HK-2 (cell line): Measurements from ENCODE around the gene WDFY4.

Experiments used
- DNase-seq: peaks from one replicate; pipeline ENCODE4 v3.0.0-alpha.2; 2018; ENCODE audit not compliant: unreplicated experiment

Gene WDFY4

DNA sequence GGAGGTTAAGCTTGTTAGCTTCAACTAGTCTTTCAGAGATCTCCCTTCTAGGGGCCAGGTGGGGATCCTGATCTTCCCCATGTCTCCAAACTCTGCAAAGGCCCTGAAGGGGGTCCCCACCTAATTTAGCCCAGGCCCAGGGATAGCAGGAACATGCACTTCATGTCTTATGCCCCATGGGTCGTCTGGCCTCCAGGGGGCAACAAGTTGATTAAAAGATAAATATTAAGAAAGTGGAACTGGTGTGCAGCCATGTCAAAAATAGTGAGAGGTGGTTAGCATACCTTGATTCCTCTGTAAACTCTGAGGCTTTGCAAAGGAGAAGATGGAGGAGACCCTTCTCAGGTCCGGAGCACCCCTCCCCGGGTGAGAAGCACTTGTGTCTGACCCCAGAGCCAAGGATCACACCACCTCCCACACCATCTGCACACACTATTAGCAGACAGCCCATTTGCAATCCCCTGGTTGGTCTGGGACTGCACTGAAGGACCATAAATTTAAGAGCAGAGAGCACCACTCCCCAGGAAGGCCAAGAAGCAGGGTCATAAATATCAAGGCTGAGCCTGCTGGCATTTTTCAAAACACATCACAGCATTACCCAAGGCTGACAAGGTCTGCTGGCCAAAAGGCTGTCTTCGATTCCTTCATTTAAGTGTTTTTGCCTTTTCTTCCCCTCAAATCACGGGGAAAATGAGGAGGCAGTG lies 299.1 kb downstream of the WDFY4 start:
- DNase-seq, result no peak

DNA sequence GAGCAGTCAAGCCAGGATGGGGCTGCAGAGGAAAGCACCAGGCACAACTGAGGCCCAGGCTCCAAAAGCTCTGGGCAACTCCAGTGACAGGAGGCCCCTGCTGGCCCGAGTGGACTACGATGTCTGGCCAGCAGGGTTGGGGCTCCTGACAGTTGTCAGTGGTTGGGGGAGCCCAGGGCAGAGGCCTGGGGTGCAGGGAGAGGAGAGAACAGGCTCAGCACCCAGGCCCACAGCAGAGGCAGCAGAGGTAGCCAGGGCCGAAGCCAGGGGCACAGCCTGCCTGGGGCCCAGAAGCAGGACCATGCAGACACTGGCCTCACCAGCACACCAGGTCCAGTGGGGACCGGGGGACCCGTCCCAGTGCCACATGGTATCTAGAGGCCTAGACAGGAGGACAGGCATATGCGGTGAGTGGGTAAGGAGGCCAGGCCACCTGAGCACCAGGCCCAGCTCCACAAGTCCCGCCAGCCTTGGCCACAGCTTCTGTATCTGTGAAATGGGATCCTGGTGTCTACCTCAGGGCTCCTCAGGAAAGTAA lies 301.0 kb downstream of the WDFY4 start:
- no peak for DNase-seq

DNA sequence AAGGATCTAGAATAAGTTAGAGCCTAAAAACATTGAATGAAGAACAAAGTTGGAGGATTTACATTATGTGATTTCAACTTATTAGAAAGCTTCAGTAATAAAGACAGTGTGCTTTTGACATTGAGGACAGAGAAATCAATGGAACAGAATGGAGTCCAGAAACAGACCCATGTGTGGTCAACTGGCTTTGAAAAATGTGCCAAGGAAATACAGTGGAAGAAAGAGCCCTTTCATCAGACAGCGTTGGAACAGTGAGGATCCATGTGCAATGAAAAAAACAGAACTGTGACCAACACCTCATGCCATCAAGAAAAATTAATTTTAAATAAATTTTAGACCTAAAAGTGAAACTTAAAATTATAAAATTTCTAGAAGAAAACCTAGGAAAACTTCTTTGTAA lies 305.6 kb downstream of the WDFY4 start:
- no peak for DNase-seq

DNA sequence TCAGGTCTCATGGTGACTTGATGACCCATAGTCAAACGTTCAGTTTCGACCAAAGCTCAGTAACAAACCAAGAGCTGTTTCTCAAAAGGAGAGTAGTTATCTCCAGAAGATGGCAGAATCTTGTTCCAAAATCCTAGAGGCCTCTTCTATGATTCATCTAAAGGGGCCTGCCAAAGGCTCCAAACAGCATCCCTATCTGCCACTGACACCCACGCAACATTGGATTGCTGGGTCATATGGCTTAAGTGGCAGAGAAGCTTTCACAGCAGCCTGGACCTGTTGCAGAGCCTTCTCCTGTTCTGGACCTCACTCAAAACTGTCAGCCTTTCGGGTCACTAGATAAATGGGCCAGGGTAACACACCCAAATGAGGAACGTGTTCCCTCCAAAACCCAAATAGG lies 309.0 kb downstream of the WDFY4 start:
- no peak for DNase-seq

DNA sequence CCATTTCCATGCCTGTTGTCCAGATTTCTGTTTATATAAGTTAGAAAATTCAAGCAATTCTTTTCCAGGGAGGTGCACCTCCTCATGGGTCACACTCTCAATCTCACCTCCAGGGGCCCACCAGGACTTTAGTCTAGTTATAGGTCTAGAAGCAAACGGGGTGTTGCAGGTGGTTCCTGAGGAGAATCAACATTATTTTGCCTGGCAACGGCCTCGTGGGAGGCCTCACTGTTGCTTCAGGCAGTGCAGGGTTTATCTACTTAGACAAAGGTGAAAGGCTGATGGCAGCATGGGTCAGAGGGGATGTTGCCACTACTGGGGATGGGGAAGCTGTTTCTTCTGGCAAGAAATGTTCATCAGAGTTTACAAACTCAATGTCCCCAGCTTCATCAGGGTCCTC lies 311.7 kb downstream of the WDFY4 start:
- DNase-seq, result no peak

DNA sequence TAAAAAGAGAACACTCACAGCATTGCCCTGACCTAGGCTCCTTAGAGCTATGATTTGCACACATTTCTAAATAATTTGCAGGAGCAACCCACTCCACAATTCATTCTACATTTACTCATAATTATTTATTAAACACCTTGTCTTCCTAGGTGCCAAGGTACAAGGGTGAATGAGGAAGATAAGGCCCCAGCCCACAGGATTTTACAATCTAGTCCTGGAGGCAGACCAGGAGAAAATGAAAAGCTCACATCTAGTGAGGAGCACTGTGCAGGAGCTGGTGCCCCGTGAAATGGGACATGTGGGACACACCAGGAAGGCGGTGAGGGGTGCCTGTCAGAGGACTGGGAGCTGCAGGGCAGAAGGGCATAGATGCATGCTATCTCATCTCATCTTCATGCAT lies 314.7 kb downstream of the WDFY4 start:
- DNase-seq, result no peak

DNA sequence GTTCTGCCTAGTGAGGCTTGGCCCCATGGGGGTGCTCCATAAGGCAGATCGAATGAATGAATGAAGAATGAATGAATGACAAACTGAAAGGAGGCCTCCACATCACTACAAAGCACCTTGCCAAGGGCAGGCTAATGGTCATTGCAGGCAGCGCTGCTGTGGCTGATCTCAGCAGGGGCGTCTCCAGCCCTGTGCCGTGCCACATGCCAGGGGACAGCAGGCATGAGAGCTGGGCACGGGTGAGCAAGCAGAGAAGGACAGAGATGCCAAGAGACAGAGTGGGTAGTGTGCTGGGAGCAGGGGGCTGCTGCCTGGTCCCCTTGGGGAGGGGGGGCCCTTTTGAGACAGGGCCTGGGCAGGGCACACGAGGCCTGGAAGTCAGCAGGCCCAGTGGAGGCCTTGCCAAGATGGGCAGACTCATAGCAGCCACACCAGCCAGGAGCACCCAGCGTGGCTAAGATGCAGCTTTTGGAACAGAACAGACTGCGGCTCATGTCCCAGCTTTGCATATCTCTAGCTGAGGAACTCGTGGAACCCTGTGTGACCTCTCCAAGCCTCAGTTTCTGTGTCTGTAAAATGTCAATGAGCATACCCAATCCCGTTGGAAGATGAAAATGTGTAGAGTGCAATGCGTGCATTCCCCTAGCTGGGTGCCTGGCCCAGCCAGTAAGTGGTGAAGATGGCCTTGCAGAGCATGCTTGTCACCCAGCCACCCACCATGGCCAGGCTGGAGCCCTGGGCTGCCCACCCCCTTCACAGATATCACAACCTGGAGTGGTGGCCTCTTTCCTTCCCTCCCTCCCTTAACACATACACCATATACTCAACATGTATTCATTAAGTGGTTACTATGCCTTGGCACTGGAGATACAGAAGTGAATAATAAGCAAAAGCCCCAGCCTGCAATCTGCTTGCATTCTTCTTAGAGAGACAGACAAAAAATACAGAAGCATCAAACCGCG lies 316.0 kb downstream of the WDFY4 start:
- DNase-seq, result no peak

DNA sequence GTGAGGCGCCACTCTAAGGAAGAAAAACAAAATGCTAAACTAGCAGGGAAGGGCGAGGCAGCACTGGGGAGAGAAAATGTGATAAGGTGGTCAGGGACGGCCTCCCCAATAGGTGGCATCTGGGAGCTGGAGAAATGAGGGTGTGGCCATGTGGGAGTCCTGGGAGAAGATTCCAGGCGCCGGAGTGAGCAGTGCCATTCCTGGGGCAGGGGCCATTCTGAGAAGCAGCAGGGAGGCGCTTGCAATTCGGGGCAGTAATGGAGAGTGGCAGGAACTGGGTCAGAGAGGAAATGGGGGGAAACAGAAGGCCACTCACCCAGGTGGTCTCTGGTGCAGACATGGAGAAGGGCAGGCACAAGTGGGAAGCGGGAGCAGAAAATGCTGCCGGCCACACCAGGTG lies 316.7 kb downstream of the WDFY4 start:
- DNase-seq, result no peak

DNA sequence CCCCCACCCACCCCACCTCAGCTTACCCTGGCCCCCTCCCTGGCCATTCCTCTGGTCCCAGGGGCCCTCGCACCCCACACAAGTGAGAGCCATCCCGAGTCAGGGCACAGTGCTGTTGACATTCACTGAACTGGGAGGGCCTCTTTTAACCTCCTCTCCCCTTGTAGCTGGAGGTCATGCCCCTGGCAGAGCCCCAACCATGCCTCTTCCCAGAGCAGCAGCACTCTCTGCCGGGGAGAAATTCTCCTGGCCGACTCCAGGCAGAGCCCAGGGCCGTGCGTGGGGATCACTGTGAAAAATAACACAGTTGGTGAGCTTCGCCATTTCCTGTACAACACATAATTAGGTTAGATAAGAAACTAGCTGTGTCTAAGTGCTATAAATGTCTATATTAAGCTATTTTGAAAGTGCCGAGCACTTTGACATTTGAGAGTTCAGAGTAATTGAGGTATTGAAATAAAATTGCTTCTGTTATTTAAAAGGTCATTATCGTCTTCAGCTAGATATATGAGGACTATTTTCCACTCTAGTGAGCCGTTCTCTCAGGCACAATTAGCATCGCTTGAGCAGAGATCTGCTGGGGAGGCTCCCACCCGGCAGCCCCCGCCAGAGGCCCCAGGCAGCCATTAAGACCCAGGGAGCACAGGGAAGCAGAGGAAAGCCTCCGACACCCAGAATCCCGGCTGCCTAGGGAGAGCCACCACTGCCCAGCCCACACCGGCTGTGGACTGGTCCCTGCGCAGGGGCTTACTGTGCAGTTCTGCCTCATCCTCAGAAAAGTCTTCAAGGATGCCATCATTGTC lies 317.4 kb downstream of the WDFY4 start:
- DNase-seq, result no peak

DNA sequence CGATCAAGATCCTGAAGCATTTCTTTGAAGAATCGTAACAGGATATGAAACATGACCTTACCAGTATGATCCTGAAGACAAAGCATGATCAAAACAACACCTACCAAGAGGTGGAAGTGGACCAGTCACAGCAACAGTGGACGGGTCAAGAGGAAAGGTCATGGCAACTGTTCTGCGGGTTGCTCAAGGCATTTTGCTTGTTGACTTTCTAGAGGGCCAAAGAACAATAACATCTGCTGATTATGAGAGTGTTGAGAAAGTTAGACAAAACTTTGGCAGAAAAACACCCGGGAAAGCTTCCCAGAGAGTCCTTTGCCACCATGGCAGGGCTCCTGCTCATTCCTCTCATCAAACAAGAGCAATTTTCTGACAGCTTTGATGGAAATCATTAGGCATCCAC lies 320.6 kb downstream of the WDFY4 start:
- no peak for DNase-seq

DNA sequence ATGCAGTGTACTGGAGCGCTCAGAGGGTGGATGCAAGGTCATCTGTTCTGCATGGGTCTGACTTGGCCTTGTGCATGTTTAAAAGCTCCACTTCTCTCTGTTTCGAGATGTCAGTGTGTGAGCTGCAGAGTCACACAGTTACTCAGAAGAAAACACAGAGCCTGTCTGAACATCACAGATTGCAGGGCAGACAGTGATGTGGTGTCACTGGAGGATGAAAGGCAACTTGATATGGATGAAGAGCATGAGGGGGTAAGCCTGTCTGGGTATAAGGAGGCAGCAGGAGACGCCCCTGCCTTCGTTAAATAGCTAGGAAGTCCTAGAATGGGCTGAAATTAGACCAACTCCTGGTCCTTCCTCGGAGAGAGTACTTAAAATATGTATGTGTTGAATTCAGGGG lies 322.5 kb downstream of the WDFY4 start:
- no peak for DNase-seq

DNA sequence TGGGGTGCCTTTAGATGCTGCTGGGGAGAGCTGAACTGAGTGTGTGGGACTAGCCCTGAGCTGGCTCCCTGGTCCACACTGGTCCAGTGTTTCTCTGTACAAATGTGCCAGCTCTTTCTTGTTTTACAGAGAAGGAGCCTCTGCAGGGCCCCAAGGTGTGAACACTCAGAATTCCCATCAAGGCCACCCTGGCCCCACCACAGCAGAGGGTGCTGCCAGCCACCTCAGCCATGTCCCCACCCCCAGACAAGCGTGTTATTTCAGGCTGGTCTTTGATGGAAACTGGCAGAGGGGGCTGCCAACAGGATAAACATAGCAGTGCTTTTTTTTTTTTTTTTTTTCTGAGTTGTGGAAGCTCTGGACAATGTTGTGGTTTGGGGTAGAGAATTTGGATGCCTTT lies 323.4 kb downstream of the WDFY4 start:
- DNase-seq, result no peak

DNA sequence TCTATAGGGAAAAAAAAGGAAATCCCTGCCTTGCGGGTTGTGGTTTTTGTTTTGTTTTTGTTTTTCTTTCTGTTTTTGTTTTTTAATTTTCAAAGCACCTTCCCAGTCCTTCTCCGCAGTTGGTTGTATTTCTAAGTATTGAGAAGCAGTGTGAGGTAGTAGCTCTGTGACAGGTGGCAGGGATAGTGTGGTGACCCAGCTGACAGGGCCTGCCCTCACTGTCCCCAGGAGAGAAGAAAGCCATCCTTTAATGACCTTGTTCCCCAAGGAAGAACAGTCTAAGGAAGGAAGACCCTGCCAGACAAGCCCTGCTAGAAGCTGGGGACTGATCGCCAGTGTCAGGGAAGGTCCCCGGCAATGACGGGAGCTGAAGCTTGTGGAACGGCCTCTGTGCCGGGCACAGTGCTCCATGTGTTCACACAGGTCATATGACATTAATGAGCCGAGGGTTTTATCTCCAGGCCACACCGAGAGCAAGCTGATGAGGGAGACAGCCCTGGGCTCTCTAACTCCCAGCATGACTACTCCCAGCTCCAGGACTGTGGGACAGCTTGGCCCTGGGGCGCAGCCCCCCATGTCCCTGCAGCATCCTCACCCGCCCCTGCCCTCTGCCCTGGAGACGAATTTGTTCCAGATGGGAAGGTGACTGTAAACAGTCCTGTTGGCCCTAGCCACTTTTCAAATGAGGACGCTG lies 324.0 kb downstream of the WDFY4 start:
- DNase-seq, result no peak

DNA sequence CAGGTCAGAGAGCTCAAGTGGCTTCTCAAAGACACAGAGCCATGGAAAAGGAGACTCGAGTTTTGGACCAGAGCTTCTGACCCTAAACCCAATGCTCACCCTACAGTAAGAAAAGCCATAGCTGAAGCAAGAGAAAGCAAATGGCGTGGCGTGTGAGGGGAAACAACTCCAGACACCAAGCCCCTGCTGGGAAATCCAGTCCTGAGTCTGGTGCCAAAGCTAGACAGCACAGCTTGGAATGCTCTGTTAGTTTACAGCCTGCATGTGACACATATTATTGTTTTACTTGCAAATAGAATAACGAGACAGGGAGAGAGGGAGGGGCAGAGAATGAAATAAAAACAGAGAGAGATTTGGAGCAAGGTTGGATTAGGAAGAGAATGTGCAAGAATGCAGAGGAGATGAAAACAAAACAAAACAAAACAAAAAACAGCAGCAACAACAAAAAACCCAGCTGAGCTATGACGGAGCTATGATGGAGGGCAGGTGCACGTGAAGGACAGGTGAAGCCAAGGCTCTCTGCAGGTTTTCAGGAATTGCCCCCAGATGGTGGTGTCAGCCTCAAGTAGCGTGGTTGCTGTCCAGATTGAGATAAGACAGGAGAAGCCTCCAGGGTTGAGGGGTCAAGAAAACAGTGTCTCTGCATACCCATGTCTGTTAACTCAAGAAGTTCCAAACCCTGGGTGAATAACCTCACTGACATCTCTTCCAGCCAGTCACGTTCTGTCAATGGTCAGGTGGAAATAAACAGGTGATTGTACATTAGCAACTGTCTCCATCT lies 324.7 kb downstream of the WDFY4 start:
- no peak for DNase-seq

DNA sequence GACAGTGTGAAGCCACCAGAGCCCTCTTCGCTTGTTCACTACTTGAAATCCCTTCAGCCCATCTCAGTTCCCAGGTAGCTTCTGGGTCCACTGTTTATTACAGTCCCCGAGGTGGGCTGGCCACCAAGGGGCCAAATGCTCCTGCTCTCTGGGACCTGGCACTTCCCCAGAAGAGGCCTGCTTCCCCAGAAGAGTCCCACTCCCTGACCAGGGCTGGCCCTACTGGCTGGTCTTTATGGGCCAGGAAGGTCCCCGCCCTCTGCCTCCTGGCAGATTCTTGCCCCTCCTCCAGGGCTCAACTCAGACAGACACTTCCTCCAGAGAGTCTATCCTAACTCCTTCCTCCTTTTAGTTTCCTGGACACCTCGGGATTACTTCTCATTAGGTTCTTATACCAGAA lies 325.6 kb downstream of the WDFY4 start:
- no peak for DNase-seq

DNA sequence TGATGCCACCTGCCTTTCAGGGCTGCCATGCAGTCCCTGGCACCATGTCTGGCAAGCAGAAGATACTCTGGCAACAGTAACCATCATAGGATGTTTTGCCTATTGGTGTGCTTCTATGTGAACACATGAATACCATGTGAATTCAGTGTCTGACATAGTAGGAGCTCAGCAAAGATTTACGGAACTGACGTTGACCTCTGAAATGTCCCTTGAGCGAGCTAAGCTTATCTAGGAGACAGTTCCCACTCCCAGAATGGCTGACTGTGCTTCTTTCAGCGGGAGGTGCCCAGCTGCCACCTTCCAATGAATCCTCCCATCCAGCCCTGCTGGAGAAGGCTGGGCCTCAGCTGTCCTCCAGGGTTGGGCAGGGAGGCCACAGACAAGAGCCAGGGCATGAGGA lies 326.2 kb downstream of the WDFY4 start:
- DNase-seq, result no peak

DNA sequence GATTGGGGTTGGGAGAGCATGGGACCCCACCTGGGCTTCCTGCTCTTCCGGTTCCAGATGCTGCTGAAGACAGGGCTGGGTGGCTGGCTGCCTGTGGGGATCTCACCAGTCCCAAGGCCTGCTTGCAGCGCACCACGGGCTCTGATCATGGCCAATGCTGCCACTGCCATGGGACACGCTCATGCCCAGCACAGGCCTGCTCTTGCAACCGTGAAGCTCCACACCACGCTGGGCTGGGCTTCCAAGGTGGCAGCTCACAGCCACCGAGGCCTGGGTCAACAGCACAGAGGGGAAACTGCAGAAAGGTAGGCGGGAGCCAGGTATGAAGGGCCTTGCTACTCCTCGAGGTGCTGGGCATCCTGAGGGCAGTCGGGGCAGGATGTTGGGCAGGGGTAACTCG lies 327.1 kb downstream of the WDFY4 start:
- no peak for DNase-seq

DNA sequence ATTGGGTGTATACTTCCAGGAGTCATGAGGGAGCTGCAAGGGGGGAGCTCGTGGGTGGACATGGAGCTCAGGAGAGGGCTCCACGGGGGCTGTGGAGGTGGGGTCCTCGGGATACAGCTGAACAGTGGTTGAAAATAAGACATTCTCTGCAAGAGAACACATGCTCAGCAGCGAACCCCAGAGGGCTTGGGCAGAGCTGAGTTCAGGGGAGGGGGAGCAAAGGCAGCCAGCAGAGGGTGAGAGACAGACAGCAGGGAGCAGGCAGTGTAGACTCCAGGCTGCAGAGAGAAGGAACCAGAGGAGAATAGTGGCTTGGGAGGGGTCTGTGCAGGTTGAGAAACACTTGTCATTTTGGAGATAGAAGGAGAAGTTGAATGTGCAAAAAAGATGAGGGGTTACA lies 327.9 kb downstream of the WDFY4 start:
- DNase-seq, result no peak

DNA sequence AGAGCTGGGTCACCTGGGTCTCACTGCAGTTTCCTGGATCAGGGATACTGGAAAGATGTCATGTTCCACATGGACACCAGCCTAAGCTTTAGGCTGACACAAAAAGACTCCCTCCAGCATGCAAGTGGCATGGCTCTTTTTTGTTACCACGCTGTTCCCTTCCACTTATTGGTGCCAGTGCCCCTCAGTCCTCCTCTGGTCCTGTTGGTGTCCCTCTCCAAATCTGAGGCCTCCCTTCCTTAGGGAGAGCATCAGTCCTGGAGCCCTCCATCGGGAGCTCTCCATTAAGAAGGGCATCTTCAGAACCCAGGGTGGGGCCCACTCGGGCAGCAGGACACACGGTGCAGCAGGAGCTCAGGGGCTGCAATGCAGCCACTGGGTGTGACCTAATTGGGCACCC lies 331.0 kb downstream of the WDFY4 start:
- no peak for DNase-seq

DNA sequence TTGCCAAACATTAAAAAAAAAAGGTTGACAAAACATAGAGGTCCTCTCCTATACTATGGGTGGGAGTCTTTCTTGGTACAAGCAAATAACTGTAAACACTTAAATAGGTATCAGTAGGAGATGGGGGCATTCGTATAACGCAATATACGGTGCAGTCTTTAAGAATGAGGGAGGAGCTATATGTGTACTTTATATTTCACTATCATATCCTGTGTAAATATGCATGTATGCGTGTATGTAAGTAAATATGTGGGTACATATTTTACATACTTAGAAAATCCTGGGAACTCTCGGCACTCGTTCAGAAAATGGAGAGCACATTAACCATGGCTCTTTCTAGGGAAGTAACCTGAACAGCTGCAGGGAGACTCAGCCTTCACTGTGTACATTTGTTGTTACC lies 337.0 kb downstream of the WDFY4 start:
- no peak for DNase-seq

DNA sequence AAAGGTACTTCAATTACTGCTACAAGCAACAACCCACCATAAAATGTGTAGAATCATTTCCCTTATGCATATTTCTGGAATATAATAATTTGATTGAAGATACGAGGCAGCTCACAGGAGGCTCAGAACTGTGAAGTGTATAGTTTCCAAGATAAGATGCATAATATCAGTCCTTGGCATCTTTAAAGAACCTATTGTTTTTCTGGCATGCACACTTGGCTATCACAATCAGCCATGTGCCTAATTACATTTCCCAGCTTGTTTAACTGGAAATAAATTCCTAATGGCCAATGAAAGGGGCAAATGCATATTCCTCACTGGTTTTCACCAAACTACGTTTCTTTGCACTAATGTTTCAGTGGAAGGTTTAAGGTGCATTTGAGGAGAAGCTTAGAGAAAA lies 338.4 kb downstream of the WDFY4 start:
- no peak for DNase-seq
